Measurements from ENCODE around the gene RGS18. TPM values are rescaled to one million over a fixed set of nuclear protein-coding genes. Genes with fewer than 3 reads are reported as not detected.

RGS18 gene
- polyA plus RNA-seq, 2 of the 4 experiments (the other 2 are of a cell fraction) = not detected

GRCh38 chr1:192167011-192167410 lies 8.7 kb downstream of the RGS18 start:
- POLR2A ChIA-PET = no interaction called here
- FAIRE-seq = no peak

GRCh38 chr1:192167911-192168700 lies 9.8 kb downstream of the RGS18 start:
- ATAC-seq (no peak), FAIRE-seq (no peak), DNase-seq (ENCODE audit: low read depth in 1 of 2, low spot score in 1 of 2) (no peak)
- ChIA-PET CTCF (no interaction called here), POLR2A (no interaction called here)
- TF ChIP-seq MYC (IDR thresholded peaks at IDR 0.05; ENCODE audit: borderline replicate concordance, low read length) (no peak), RFX5 (IDR thresholded peaks at IDR 0.05) (no peak), HOXB13 (CRISPR knock-in tag; IDR thresholded peaks at IDR 0.05; ENCODE audit: low read depth) (no peak), HDAC2 (IDR thresholded peaks at IDR 0.05) (no peak)
- WGBS (ENCODE audit: missing lambda C conversion rate) = 59% methylated on average over 3 of the region's 3 CpGs
- H3K9me3 ChIP-seq = no peaks in the 10 kb centered on the region
- H3K4me2 ChIP-seq = no peak overlapping the region
- H3K4me1 ChIP-seq = no peaks in the 10 kb centered on the region
- H3K27ac ChIP-seq = no peak overlapping the region
- no peak overlapping the region for H3K4me3 ChIP-seq

More at GRCh38 chr1:192167011-192167410, 8.7 kb downstream of the RGS18 start:
- no peaks in the 10 kb centered on the region for H3K4me1 ChIP-seq
- no peak overlapping the region for H3K27ac ChIP-seq
- H3K9me3 ChIP-seq = no peaks in the 10 kb centered on the region
- DNase-seq (ENCODE audit: low read depth in 1 of 2, low spot score in 1 of 2) = no peak
- H3K4me2 ChIP-seq = no peak overlapping the region
- 41% methylated on average over 1 of the region's 1 CpG for WGBS (ENCODE audit: missing lambda C conversion rate)
- CTCF ChIA-PET = no interaction called here
- no peak overlapping the region for H3K4me3 ChIP-seq
- no peak for ATAC-seq
- TF ChIP-seq EHMT2 (IDR thresholded peaks at IDR 0.05; ENCODE audit: low read depth) (no peak), RFX5 (IDR thresholded peaks at IDR 0.05) (no peak), POLR2A (IDR thresholded peaks at IDR 0.05; ENCODE audit: low read length) (no peak), RCOR1 (IDR thresholded peaks at IDR 0.05; ENCODE audit: low read depth, low read length) (no peak), JUNB (IDR thresholded peaks at IDR 0.05) (no peak), HDAC2 (IDR thresholded peaks at IDR 0.05) (no peak), PBX3 (IDR thresholded peaks at IDR 0.05) (no peak)

- TF ChIP-seq SMC3 (IDR thresholded peaks at IDR 0.05) (no peak), EP300 (IDR thresholded peaks at IDR 0.05) (no peak)
- ATAC-seq (no peak), DNase-seq (ENCODE audit: low read depth in 1 of 2, low spot score in 1 of 2) (no peak), FAIRE-seq (no peak)
- no peak overlapping the region for H3K4me2 ChIP-seq
- no peak overlapping the region for H3K27ac ChIP-seq
- no peak overlapping the region for H3K4me3 ChIP-seq
- H3K4me1 ChIP-seq = no peaks in the 10 kb centered on the region
- 52% methylated on average over 4 of the region's 4 CpGs for WGBS (ENCODE audit: missing lambda C conversion rate)
- ChIA-PET CTCF (no interaction called here), POLR2A (no interaction called here)
- H3K9me3 ChIP-seq = no peaks in the 10 kb centered on the region
Measured at GRCh38 chr1:192168964-192169363, 10.7 kb downstream of the RGS18 start.

GRCh38 chr1:192170196-192170984 lies 12.1 kb downstream of the RGS18 start:
- DNase-seq (ENCODE audit: low read depth in 1 of 2, low spot score in 1 of 2) (no peak), FAIRE-seq (no peak), ATAC-seq (no peak)
- WGBS (ENCODE audit: missing lambda C conversion rate) = 51% methylated on average over 6 of the region's 6 CpGs
- H3K9me3 ChIP-seq = no peaks in the 10 kb centered on the region
- no peaks in the 10 kb centered on the region for H3K4me1 ChIP-seq
- H3K4me2 ChIP-seq = no peak overlapping the region
- no peak overlapping the region for H3K27ac ChIP-seq
- ChIA-PET POLR2A (no interaction called here), CTCF (no interaction called here)
- no peak overlapping the region for H3K4me3 ChIP-seq
- TF ChIP-seq NPAS2 (CRISPR knock-in tag; IDR thresholded peaks at IDR 0.05; ENCODE audit: borderline replicate concordance) (no peak), RCOR1 (IDR thresholded peaks at IDR 0.05; ENCODE audit: low read depth, low read length) (no peak), MAFK (IDR thresholded peaks at IDR 0.05; ENCODE audit: partially characterized antibody) (no peak), MAX (IDR thresholded peaks at IDR 0.05) (no peak), EHF (CRISPR knock-in tag; IDR thresholded peaks at IDR 0.05) (no peak), MYC (IDR thresholded peaks at IDR 0.05; ENCODE audit: borderline replicate concordance, low read length) (no peak)

- Histone ChIP-seq H3K4me2 (no peak overlapping the region), H3K9me3 (no peaks in the 10 kb centered on the region), H3K4me1 (no peaks in the 10 kb centered on the region), H3K27ac (no peak overlapping the region), H3K4me3 (no peak overlapping the region)
- ChIA-PET CTCF (no interaction called here), POLR2A (no interaction called here)
- FAIRE-seq (no peak), ATAC-seq (no peak), DNase-seq (ENCODE audit: low read depth in 1 of 2, low spot score in 1 of 2) (no peak)
- WGBS (ENCODE audit: missing lambda C conversion rate) = 59% methylated on average over 3 of the region's 3 CpGs
- no peak for TF ChIP-seq KDM5A (IDR thresholded peaks at IDR 0.05)
- TF ChIP-seq REST (IDR thresholded peaks at IDR 0.05) = no peak
- TF ChIP-seq SREBF2 (IDR thresholded peaks at IDR 0.05) = no peak
- no peak for TF ChIP-seq MAZ (IDR thresholded peaks at IDR 0.05; ENCODE audit: borderline replicate concordance, low read depth, low read length)
- TF ChIP-seq MYC (IDR thresholded peaks at IDR 0.05; ENCODE audit: borderline replicate concordance, low read length) = no peak
- no peak for TF ChIP-seq FOXS1 (CRISPR knock-in tag; IDR thresholded peaks at IDR 0.05)
- no peak for TF ChIP-seq CEBPB (IDR thresholded peaks at IDR 0.05)
- TF ChIP-seq CBX8 (IDR thresholded peaks at IDR 0.05) = no peak
- TF ChIP-seq EP300 (IDR thresholded peaks at IDR 0.05) = no peak
- TF ChIP-seq CHD4 (IDR thresholded peaks at IDR 0.05; ENCODE audit: borderline replicate concordance) = no peak
- TF ChIP-seq EHMT2 (IDR thresholded peaks at IDR 0.05; ENCODE audit: low read depth) = no peak
- no peak for TF ChIP-seq SMC3 (IDR thresholded peaks at IDR 0.05)
Measured at GRCh38 chr1:192171123-192171522, 12.9 kb downstream of the RGS18 start.
